ENCODE measurements around the gene SCAI. TPM values are rescaled to one million over a fixed set of nuclear protein-coding genes. Genes with fewer than 3 reads are reported as not detected.
A peak's percentile ranks its signal among the peaks of the same experiment; 100 is the strongest.
"Not testable (repeated sequence)": the region's sequence is repeated elsewhere in the genome, so short reads cannot be mapped to it uniquely, and the experiment has no call there.

Gene SCAI
- total RNA-seq, 3 donors from 2014 or later (not counting 1 experiment from before 2014, with no cell fraction given): 8.5 to 13.0 (median 10.7) TPM

GRCh38 chr9:124934290-124934689 lies 209.0 kb downstream of the SCAI start:
- H3K4me1 ChIP-seq (ENCODE audit: control insufficient read depth, insufficient read depth, low read length): no peaks in the 10 kb centered on the region
- no peak for ATAC-seq
- intact Hi-C loops (cut with micrococcal nuclease): no loop called here
- H3K4me1 Mint-ChIP-seq: peaks cover 7 to 13% of the 10 kb centered on the region in 2 donors
- H3K9me3 Mint-ChIP-seq: no peaks in the 10 kb centered on the region
- no peak overlapping the region for H3K4me3 Mint-ChIP-seq
- no peaks in the 10 kb centered on the region for H3K27me3 ChIP-seq (ENCODE audit: control insufficient read depth, insufficient read depth, low read length)
- peaks cover 11% of the 10 kb centered on the region for H3K36me3 Mint-ChIP-seq
- H3K4me3 ChIP-seq (ENCODE audit: low read length): no peak overlapping the region
- TF ChIP-seq, protein P1, sequence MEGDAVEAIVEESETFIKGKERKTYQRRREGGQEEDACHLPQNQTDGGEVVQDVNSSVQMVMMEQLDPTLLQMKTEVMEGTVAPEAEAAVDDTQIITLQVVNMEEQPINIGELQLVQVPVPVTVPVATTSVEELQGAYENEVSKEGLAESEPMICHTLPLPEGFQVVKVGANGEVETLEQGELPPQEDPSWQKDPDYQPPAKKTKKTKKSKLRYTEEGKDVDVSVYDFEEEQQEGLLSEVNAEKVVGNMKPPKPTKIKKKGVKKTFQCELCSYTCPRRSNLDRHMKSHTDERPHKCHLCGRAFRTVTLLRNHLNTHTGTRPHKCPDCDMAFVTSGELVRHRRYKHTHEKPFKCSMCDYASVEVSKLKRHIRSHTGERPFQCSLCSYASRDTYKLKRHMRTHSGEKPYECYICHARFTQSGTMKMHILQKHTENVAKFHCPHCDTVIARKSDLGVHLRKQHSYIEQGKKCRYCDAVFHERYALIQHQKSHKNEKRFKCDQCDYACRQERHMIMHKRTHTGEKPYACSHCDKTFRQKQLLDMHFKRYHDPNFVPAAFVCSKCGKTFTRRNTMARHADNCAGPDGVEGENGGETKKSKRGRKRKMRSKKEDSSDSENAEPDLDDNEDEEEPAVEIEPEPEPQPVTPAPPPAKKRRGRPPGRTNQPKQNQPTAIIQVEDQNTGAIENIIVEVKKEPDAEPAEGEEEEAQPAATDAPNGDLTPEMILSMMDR (IDR thresholded peaks at IDR 0.05): no peak
- H3K9me3 ChIP-seq (ENCODE audit: control insufficient read depth, insufficient read depth, low read length): no peaks in the 10 kb centered on the region
- peak overlapping the region; percentile 22 to 48 for H3K27ac Mint-ChIP-seq
- H3K27me3 Mint-ChIP-seq (ENCODE audit: low read depth in 2 of 2): no peaks in the 10 kb centered on the region
- no peak for DNase-seq
- H3K36me3 ChIP-seq (ENCODE audit: control insufficient read depth, insufficient read depth, low read length): peaks cover 42% of the 10 kb centered on the region
- no peak overlapping the region for H3K27ac ChIP-seq (ENCODE audit: low read length)

DNA sequence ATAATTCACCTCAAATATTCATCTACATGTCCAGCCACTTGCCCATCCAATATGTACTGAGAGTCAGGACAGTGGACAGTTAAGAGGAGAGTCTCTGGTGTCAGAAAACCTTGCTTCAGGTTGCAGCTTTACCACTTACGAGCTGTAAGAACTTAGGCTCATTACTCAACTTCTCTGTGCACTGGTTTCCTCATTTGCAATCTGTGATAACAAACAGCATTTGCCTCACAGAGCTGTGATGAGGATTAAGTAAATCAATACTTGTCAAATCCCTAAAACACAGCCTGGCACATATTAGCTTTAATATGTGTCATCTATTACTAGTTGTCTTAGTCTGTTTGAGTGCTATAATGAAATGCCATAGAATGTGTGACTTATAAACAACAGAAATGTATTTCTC lies 211.0 kb downstream of the SCAI start:
- no CpG with 5 or more reads among the region's 1 CpG for WGBS (ENCODE audit: insufficient coverage)
- Mint-ChIP-seq H3K4me3 (no peak overlapping the region), H3K36me3 (peaks cover 11% of the 10 kb centered on the region), H3K27me3 (ENCODE audit: low read depth in 2 of 2) (no peaks in the 10 kb centered on the region), H3K27ac (no peak overlapping the region), H3K9me3 (no peaks in the 10 kb centered on the region), H3K4me1 (peaks cover 7 to 8% of the 10 kb centered on the region in 2 donors)
- Histone ChIP-seq H3K27me3 (ENCODE audit: control insufficient read depth, insufficient read depth, low read length) (no peaks in the 10 kb centered on the region), H3K4me3 (ENCODE audit: low read length) (no peak overlapping the region), H3K36me3 (ENCODE audit: control insufficient read depth, insufficient read depth, low read length) (peaks cover 60% of the 10 kb centered on the region), H3K4me1 (ENCODE audit: control insufficient read depth, insufficient read depth, low read length) (no peaks in the 10 kb centered on the region), H3K9me3 (ENCODE audit: control insufficient read depth, insufficient read depth, low read length) (no peaks in the 10 kb centered on the region), H3K27ac (ENCODE audit: low read length) (no peak overlapping the region)
- TF ChIP-seq, protein P1 (IDR thresholded peaks at IDR 0.05): no peak
- intact Hi-C loops (cut with micrococcal nuclease): no loop called here
- DNase-seq (no peak), ATAC-seq (no peak)

DNA sequence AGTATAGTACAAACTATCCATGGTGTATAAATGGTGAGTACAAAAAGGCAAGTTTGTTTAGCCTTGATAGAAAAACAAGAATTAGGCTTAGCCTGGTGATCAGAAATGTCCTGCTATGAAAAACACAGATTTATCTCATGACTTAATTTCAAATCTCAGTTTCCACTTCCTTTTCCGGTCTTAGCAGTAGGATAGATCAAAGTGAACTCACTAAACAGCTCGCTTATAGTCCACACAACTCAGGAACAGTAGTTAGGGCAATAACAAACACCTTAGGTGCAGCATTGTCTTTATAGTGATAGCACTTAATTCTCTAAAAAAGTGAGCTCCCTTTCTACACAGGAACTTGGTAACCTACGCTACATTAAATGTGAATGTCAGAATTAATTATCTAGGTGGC lies 213.9 kb downstream of the SCAI start:
- Mint-ChIP-seq H3K9me3 (no peaks in the 10 kb centered on the region), H3K36me3 (peaks cover 16% of the 10 kb centered on the region), H3K4me3 (no peak overlapping the region), H3K27me3 (ENCODE audit: low read depth in 2 of 2) (no peaks in the 10 kb centered on the region), H3K27ac (no peak overlapping the region), H3K4me1 (peaks cover 7% of the 10 kb centered on the region in 2 donors)
- no peak for ATAC-seq
- Histone ChIP-seq H3K27ac (ENCODE audit: low read length) (no peak overlapping the region), H3K36me3 (ENCODE audit: control insufficient read depth, insufficient read depth, low read length) (peaks cover 58% of the 10 kb centered on the region), H3K4me3 (ENCODE audit: low read length) (no peak overlapping the region), H3K9me3 (ENCODE audit: control insufficient read depth, insufficient read depth, low read length) (no peaks in the 10 kb centered on the region), H3K4me1 (ENCODE audit: control insufficient read depth, insufficient read depth, low read length) (no peaks in the 10 kb centered on the region), H3K27me3 (ENCODE audit: control insufficient read depth, insufficient read depth, low read length) (no peaks in the 10 kb centered on the region)
- intact Hi-C loops (cut with micrococcal nuclease): no loop called here
- peak in 1 of 2 donors; percentile 7 for DNase-seq
- 91% methylated on average over 2 of the region's 3 CpGs for WGBS (ENCODE audit: insufficient coverage)
- TF ChIP-seq, protein P1 (IDR thresholded peaks at IDR 0.05): no peak

- intact Hi-C loops (cut with micrococcal nuclease): no loop called here
- DNase-seq (no peak), ATAC-seq (no peak)
- Histone ChIP-seq H3K36me3 (ENCODE audit: control insufficient read depth, insufficient read depth, low read length) (peaks cover 56% of the 10 kb centered on the region), H3K9me3 (ENCODE audit: control insufficient read depth, insufficient read depth, low read length) (no peaks in the 10 kb centered on the region), H3K4me1 (ENCODE audit: control insufficient read depth, insufficient read depth, low read length) (no peaks in the 10 kb centered on the region), H3K4me3 (ENCODE audit: low read length) (no peak overlapping the region), H3K27ac (ENCODE audit: low read length) (no peak overlapping the region), H3K27me3 (ENCODE audit: control insufficient read depth, insufficient read depth, low read length) (no peaks in the 10 kb centered on the region)
- Mint-ChIP-seq H3K4me1 (no peaks in the 10 kb centered on the region), H3K36me3 (peaks cover 7% of the 10 kb centered on the region), H3K9me3 (no peaks in the 10 kb centered on the region), H3K27ac (no peak overlapping the region), H3K4me3 (no peak overlapping the region), H3K27me3 (ENCODE audit: low read depth in 2 of 2) (no peaks in the 10 kb centered on the region)
- TF ChIP-seq, protein P1 (IDR thresholded peaks at IDR 0.05): no peak
- WGBS (ENCODE audit: insufficient coverage): 97% methylated on average over 2 of the region's 3 CpGs
Observed at GRCh38 chr9:124928116-124928515, 215.2 kb downstream of the SCAI start.

DNA sequence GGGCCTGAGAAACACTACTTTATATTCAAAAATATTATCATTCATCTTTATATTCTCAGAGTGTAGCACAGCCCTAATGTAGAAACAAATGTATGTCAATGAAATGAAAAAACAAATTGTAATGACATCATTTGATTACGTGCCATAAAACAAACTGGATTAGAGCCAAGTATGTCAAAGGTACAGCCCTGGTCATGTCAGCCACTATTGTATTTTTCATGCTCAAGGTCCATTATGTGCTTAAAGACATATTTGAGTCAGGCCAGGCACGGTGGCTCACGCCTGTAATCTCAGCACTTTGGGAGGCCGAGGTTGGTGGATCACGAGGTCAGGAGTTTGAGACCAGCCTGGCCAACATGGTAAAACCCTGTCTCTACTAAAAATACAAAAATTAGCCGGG lies 222.9 kb downstream of the SCAI start:
- not testable (repeated sequence) for H3K4me1 ChIP-seq (ENCODE audit: control insufficient read depth, insufficient read depth, low read length)

More for the DNA sequence above, 222.9 kb downstream of the SCAI start:
- H3K27me3 ChIP-seq (ENCODE audit: control insufficient read depth, insufficient read depth, low read length); DNase-seq; H3K27ac Mint-ChIP-seq; intact Hi-C loops (cut with micrococcal nuclease); H3K4me3 Mint-ChIP-seq; H3K27ac ChIP-seq (ENCODE audit: low read length); H3K9me3 Mint-ChIP-seq; ATAC-seq; H3K4me1 Mint-ChIP-seq; H3K27me3 Mint-ChIP-seq (ENCODE audit: low read depth in 2 of 2); H3K9me3 ChIP-seq (ENCODE audit: control insufficient read depth, insufficient read depth, low read length); H3K36me3 Mint-ChIP-seq; H3K4me3 ChIP-seq (ENCODE audit: low read length): not testable (repeated sequence)
- H3K36me3 ChIP-seq (ENCODE audit: control insufficient read depth, insufficient read depth, low read length): peaks cover 38% of the 10 kb centered on the region
- 97% methylated on average over 6 of the region's 6 CpGs for WGBS (ENCODE audit: insufficient coverage)
